DND-41 (cell line): ENCODE results near the gene EGF.

ENCODE experiments used
- EZH2 ChIP-seq: IDR thresholded peaks from 3 replicates; pipeline ENCODE4 v1.6.1; 2012; ENCODE audit warnings: borderline replicate concordance, low read depth, mild to moderate bottlenecking, moderate library complexity, low read length, inconsistent platforms; ENCODE audit not compliant: severe bottlenecking
- TF ChIP-seq, protein P1 (sequence below): IDR thresholded peaks from 2 replicates; pipeline ENCODE4 v1.5.1; 2012; ENCODE audit warnings: borderline replicate concordance, low read length, moderate library complexity, mild to moderate bottlenecking; ENCODE audit not compliant: poor library complexity, severe bottlenecking; ENCODE audit errors: extremely low read depth

GRCh38 chr4:109959195-109959594 lies 46.5 kb downstream of the EGF start:
- TF ChIP-seq EZH2 = no peak
- TF ChIP-seq, protein P1, sequence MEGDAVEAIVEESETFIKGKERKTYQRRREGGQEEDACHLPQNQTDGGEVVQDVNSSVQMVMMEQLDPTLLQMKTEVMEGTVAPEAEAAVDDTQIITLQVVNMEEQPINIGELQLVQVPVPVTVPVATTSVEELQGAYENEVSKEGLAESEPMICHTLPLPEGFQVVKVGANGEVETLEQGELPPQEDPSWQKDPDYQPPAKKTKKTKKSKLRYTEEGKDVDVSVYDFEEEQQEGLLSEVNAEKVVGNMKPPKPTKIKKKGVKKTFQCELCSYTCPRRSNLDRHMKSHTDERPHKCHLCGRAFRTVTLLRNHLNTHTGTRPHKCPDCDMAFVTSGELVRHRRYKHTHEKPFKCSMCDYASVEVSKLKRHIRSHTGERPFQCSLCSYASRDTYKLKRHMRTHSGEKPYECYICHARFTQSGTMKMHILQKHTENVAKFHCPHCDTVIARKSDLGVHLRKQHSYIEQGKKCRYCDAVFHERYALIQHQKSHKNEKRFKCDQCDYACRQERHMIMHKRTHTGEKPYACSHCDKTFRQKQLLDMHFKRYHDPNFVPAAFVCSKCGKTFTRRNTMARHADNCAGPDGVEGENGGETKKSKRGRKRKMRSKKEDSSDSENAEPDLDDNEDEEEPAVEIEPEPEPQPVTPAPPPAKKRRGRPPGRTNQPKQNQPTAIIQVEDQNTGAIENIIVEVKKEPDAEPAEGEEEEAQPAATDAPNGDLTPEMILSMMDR = no peak
